Measurements from ENCODE around the gene FUOM. TPM values are rescaled to one million over a fixed set of nuclear protein-coding genes. Genes with fewer than 3 reads are reported as not detected.

The FUOM gene
- total and polyA plus RNA-seq, 2 of the 8 experiments (the other 6 are each of a cell fraction or from before 2014, with no cell fraction given) = 22.0 to 30.4 TPM

- TF ChIP-seq CHD7 (IDR thresholded peaks at IDR 0.05; ENCODE audit: insufficient replicate concordance, low read length) = no peak
- no peak for TF ChIP-seq SIX5 (IDR thresholded peaks at IDR 0.05; ENCODE audit: low read depth, low read length)
- TF ChIP-seq JUN (IDR thresholded peaks at IDR 0.05; ENCODE audit: low read depth, low read length) = no peak
- no peak for TF ChIP-seq HDAC2 (IDR thresholded peaks at IDR 0.05; ENCODE audit: borderline replicate concordance in 1 of 2, low read depth in 2 of 2, low read length in 2 of 2)
- TF ChIP-seq NRF1 (IDR thresholded peaks at IDR 0.05; ENCODE audit: low read depth, low read length) = no peak
- TF ChIP-seq CTBP2 (IDR thresholded peaks at IDR 0.05; ENCODE audit: borderline replicate concordance, insufficient read depth, insufficient read length, low read length) = no peak
- TF ChIP-seq TAF1 (IDR thresholded peaks at IDR 0.05; ENCODE audit: low read depth, low read length) = no peak
- TF ChIP-seq CHD2 (IDR thresholded peaks at IDR 0.05; ENCODE audit: low read length) = no peak
- TF ChIP-seq E2F6 (IDR thresholded peaks at IDR 0.05) = no peak
- TF ChIP-seq CEBPB (IDR thresholded peaks at IDR 0.05; ENCODE audit: low read depth, low read length) = no peak
These were observed 1.8 kb downstream of the FUOM start (continued) for GRCh38 chr10:133355991-133356390.
